ENCODE measurements around the gene CYBRD1. TPM values are rescaled to one million over a fixed set of nuclear protein-coding genes. Genes with fewer than 3 reads are reported as not detected.
"Not testable (repeated sequence)": the region's sequence is repeated elsewhere in the genome, so short reads cannot be mapped to it uniquely, and the experiment has no call there.

The CYBRD1 gene
- total RNA-seq, 1 donor from 2014 or later = 10.2 TPM

GRCh38 chr2:171514908-171515582 is 7.2 kb upstream of the CYBRD1 start:
- no peak for FAIRE-seq
- DNase-seq (ENCODE audit: low spot score in 2 of 2) = no peak

- DNase-seq (ENCODE audit: low spot score in 2 of 2) (no peak), FAIRE-seq (no peak)
These were observed 6.5 kb upstream of the CYBRD1 start for GRCh38 chr2:171515672-171516298.

- DNase-seq (ENCODE audit: low spot score in 2 of 2) (no peak), FAIRE-seq (no peak)
These were observed 5.5 kb upstream of the CYBRD1 start for GRCh38 chr2:171516793-171517192.

- DNase-seq (ENCODE audit: low spot score in 2 of 2) = no peak
- no peak for FAIRE-seq
These were observed 1.8 kb upstream of the CYBRD1 start for GRCh38 chr2:171520471-171520870.

- DNase-seq (ENCODE audit: low spot score in 2 of 2) (no peak), FAIRE-seq (no peak)
These were observed 768 bp upstream of the CYBRD1 start for GRCh38 chr2:171521361-171522051.

GRCh38 chr2:171522788-171523087 is 464 bp downstream of the CYBRD1 start:
- FAIRE-seq = no peak

GRCh38 chr2:171523088-171524017 is 1.1 kb downstream of the CYBRD1 start:
- DNase-seq (ENCODE audit: low spot score in 2 of 2) (peak; percentile 45 to 58), FAIRE-seq (no peak)

More at GRCh38 chr2:171522788-171523087, 464 bp downstream of the CYBRD1 start:
- DNase-seq (ENCODE audit: low spot score in 2 of 2) = peak; percentile 36 to 40

- FAIRE-seq (no peak), DNase-seq (ENCODE audit: low spot score in 2 of 2) (no peak)
These were observed 1.7 kb downstream of the CYBRD1 start for GRCh38 chr2:171524018-171524401.

GRCh38 chr2:171529914-171530313 is 7.6 kb downstream of the CYBRD1 start:
- FAIRE-seq = no peak

GRCh38 chr2:171530378-171530777 is 8.1 kb downstream of the CYBRD1 start:
- DNase-seq (ENCODE audit: low spot score in 2 of 2) = no peak
- no peak for FAIRE-seq

More at GRCh38 chr2:171529914-171530313, 7.6 kb downstream of the CYBRD1 start:
- no peak for DNase-seq (ENCODE audit: low spot score in 2 of 2)

- not testable (repeated sequence) for DNase-seq (ENCODE audit: low spot score in 2 of 2); FAIRE-seq
These were observed 8.6 kb downstream of the CYBRD1 start for GRCh38 chr2:171530859-171531258.

- DNase-seq (ENCODE audit: low spot score in 2 of 2) = no peak
- FAIRE-seq = no peak
These were observed 9.0 kb downstream of the CYBRD1 start for GRCh38 chr2:171531291-171531690.

GRCh38 chr2:171531836-171532450 is 9.7 kb downstream of the CYBRD1 start:
- FAIRE-seq (no peak), DNase-seq (ENCODE audit: low spot score in 2 of 2) (no peak)

- no peak for DNase-seq (ENCODE audit: low spot score in 2 of 2)
- no peak for FAIRE-seq
These were observed 11.1 kb downstream of the CYBRD1 start for GRCh38 chr2:171533331-171533730.

GRCh38 chr2:171535528-171535927 is 13.3 kb downstream of the CYBRD1 start:
- not testable (repeated sequence) for DNase-seq (ENCODE audit: low spot score in 2 of 2); FAIRE-seq

- DNase-seq (ENCODE audit: low spot score in 2 of 2) (no peak), FAIRE-seq (no peak)
These were observed 18.2 kb downstream of the CYBRD1 start for GRCh38 chr2:171540437-171540836.

GRCh38 chr2:171541202-171541887 is 19.1 kb downstream of the CYBRD1 start:
- FAIRE-seq (no peak), DNase-seq (ENCODE audit: low spot score in 2 of 2) (no peak)

GRCh38 chr2:171545086-171545485 is 22.8 kb downstream of the CYBRD1 start:
- no peak for FAIRE-seq
- DNase-seq (ENCODE audit: low spot score in 2 of 2) = no peak

GRCh38 chr2:171547256-171547655 is 25.0 kb downstream of the CYBRD1 start:
- DNase-seq (ENCODE audit: low spot score in 2 of 2) = no peak
- no peak for FAIRE-seq

- FAIRE-seq = no peak
- no peak for DNase-seq (ENCODE audit: low spot score in 2 of 2)
These were observed 25.4 kb downstream of the CYBRD1 start for GRCh38 chr2:171547720-171548119.
